SU-DHL-6 (cell line): ENCODE measurements around the gene SLC7A5.
"Not testable (repeated sequence)": the region's sequence is repeated elsewhere in the genome, so short reads cannot be mapped to it uniquely, and the experiment has no call there.

Source experiments
- H2AFZ ChIP-seq: fragments of 200-600 bp; sonication (generic); 2 replicates; pipeline ENCODE4 v1.6.1; 2014; ENCODE audit warnings: low read depth, mild to moderate bottlenecking, moderate library complexity, mixed read lengths, antibody characterized with exemption, low read length; ENCODE audit not compliant: severe bottlenecking
- H3F3A ChIP-seq: fragments of 200-600 bp; shearing (Covaris generic); 2 replicates; pipeline ENCODE4 v1.6.0; 2016; ENCODE audit warnings: antibody characterized with exemption, mild to moderate bottlenecking; ENCODE audit not compliant: insufficient read depth
- H3K27ac ChIP-seq: fragments of 200-600 bp; sonication (generic); 2 replicates; pipeline ENCODE4 v1.5.1; 2016; ENCODE audit warnings: low read depth, mild to moderate bottlenecking, low read length, moderate library complexity, mixed read lengths
- H3K27me3 ChIP-seq: fragments of 200-600 bp; sonication (generic), shearing (Covaris generic); 2 replicates; pipeline ENCODE4 v1.6.0; 2014; ENCODE audit warnings: mild to moderate bottlenecking, low read length
- H3K36me3 ChIP-seq: fragments of 200-600 bp; sonication (generic); 2 replicates; pipeline ENCODE4 v1.6.1; 2014; ENCODE audit warnings: mild to moderate bottlenecking, low read length, mixed read lengths
- H3K4me2 ChIP-seq: fragments of 300-600, 200-600 bp; shearing (Covaris generic), sonication (generic); 2 replicates; pipeline ENCODE4 v1.6.0; 2014; ENCODE audit warnings: low read length, low read depth, mild to moderate bottlenecking; ENCODE audit not compliant: poor library complexity, severe bottlenecking
- H3K4me3 ChIP-seq: fragments of 200-600 bp; sonication (generic); 2 replicates; pipeline ENCODE4 v1.5.1; 2014; ENCODE audit warnings: antibody characterized with exemption, low read length, mild to moderate bottlenecking, mixed read lengths; ENCODE audit not compliant: insufficient read depth, poor library complexity, severe bottlenecking
- H3K79me2 ChIP-seq: fragments of 200-600 bp; sonication (generic); 2 replicates; pipeline ENCODE4 v1.6.1; 2014; ENCODE audit warnings: mild to moderate bottlenecking, low read length, moderate library complexity; ENCODE audit not compliant: insufficient read depth
- H3K9ac ChIP-seq: fragments of 200-600 bp; sonication (generic); 2 replicates; pipeline ENCODE4 v1.7.0; 2014; ENCODE audit warnings: mild to moderate bottlenecking, low read length
- H3K9me2 ChIP-seq: fragments of 200-600 bp; sonication (generic); replicated peaks from 2 replicates; pipeline ENCODE4 v1.6.1; 2014; ENCODE audit warnings: low read length; ENCODE audit not compliant: insufficient read depth
- H3K9me3 ChIP-seq: fragments of 200-600 bp; sonication (generic); 2 replicates; pipeline ENCODE4 v1.6.1; 2014; ENCODE audit warnings: low read length, mixed read lengths; ENCODE audit not compliant: insufficient read depth
- H4K20me1 ChIP-seq: fragments of 200-600 bp; sonication (generic); 2 replicates; pipeline ENCODE4 v1.6.1; 2014; ENCODE audit warnings: low read depth, mild to moderate bottlenecking, antibody characterized with exemption, low read length, moderate library complexity, mixed read lengths
- EZH2phosphoT487 ChIP-seq: fragments of 200-600 bp; sonication (generic), shearing (Covaris generic); conservative IDR thresholded peaks from 2 replicates; pipeline ENCODE4 v1.6.1; 2018; ENCODE audit warnings: mild to moderate bottlenecking, antibody characterized with exemption, low read length, moderate library complexity, mixed read lengths
- TF ChIP-seq, protein P1 (sequence below): fragments of 200-600 bp; sonication (generic); IDR thresholded peaks from one replicate; pipeline ENCODE4 v1.5.1; 2017; ENCODE audit warnings: antibody characterized with exemption, mild to moderate bottlenecking, low read length, moderate library complexity; ENCODE audit not compliant: insufficient read depth, poor library complexity, severe bottlenecking

Gene SLC7A5

DNA sequence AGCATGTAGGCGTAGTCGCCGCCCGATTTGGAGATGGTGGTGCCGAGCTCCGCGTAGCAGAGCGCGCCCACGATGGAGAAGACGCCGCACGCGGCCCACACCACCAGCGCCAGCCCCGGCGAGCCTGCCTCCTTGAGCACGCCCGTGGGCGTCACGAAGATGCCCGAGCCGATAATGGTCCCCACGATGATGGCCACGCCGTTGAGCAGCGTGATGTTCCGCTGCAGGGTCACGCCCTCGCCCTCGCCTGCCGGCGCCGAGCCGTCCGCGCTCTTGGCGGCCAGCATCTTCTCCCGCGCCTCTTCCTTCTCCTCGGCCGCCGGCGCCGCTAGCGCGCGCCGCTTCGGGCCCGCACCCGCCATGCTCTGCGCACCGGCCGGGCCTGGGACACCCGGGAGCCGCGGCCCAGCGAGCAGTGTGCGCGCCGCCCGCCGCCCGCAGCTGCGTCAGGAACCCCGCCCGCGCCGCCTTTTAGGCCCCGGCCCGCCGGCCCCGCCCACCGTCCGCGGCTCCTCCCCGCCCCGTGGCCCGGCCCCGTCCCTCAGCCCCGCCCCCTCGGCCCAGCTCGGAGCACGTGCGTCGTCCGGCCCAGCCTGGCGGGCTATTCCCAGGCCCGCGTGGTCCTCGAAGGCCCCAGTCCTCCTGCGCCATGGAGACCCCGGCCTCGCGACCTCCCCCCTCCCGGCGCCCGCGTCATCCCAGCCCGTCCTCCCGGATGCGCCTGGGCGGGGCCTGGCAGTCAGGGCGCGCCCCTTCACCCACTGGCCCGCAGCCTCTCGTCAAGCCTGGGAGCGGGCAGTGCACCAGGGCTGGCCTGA lies at the start of gene SLC7A5:
Gene SLC7A5, minus strand, starts transcription at position 447 of the 818 bp plus-strand sequence. Its CDS starts 85 bp downstream, at position 362.
- H2AFZ ChIP-seq, H3K27me3 ChIP-seq, H3K9me3 ChIP-seq, H3K9me2 ChIP-seq, H3K36me3 ChIP-seq, H4K20me1 ChIP-seq: not testable (repeated sequence)
- Histone ChIP-seq H3K4me3 (peak within 1 kb of the TSS; percentile 92), H3F3A (peaks cover 10% of the 10 kb centered on the region; the same call in 1 of the 2 replicates), H3K4me2 (peak within 1 kb of the TSS; percentile 85), H3K9ac (peak within 1 kb of the TSS; percentile 70), H3K79me2 (peaks cover 48% of the 10 kb centered on the region), H3K27ac (peak within 1 kb of the TSS; percentile 80)

GRCh38 chr16:87918338-87918737 lies 49.0 kb upstream of the SLC7A5 start:
- Histone ChIP-seq H3K27me3 (no peaks in the 10 kb centered on the region), H3K27ac (no peak overlapping the region), H3K9ac (no peak overlapping the region), H3F3A (no peaks in the 10 kb centered on the region), H2AFZ (no peak overlapping the region), H3K9me2 (no peaks in the 10 kb centered on the region), H3K4me3 (no peak overlapping the region), H3K9me3 (no peaks in the 10 kb centered on the region), H4K20me1 (no peaks in the 10 kb centered on the region), H3K79me2 (no peaks in the 10 kb centered on the region), H3K4me2 (no peak overlapping the region), H3K36me3 (no peaks in the 10 kb centered on the region)
- TF ChIP-seq, protein P1, sequence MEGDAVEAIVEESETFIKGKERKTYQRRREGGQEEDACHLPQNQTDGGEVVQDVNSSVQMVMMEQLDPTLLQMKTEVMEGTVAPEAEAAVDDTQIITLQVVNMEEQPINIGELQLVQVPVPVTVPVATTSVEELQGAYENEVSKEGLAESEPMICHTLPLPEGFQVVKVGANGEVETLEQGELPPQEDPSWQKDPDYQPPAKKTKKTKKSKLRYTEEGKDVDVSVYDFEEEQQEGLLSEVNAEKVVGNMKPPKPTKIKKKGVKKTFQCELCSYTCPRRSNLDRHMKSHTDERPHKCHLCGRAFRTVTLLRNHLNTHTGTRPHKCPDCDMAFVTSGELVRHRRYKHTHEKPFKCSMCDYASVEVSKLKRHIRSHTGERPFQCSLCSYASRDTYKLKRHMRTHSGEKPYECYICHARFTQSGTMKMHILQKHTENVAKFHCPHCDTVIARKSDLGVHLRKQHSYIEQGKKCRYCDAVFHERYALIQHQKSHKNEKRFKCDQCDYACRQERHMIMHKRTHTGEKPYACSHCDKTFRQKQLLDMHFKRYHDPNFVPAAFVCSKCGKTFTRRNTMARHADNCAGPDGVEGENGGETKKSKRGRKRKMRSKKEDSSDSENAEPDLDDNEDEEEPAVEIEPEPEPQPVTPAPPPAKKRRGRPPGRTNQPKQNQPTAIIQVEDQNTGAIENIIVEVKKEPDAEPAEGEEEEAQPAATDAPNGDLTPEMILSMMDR: no peak
- no peak for TF ChIP-seq EZH2phosphoT487

- Histone ChIP-seq H3K27ac (no peak overlapping the region), H4K20me1 (no peaks in the 10 kb centered on the region), H3K9me2 (no peaks in the 10 kb centered on the region), H3K27me3 (no peaks in the 10 kb centered on the region), H3K4me2 (no peak overlapping the region), H3K36me3 (no peaks in the 10 kb centered on the region), H3K79me2 (no peaks in the 10 kb centered on the region), H2AFZ (no peak overlapping the region), H3F3A (no peaks in the 10 kb centered on the region), H3K4me3 (no peak overlapping the region), H3K9me3 (no peaks in the 10 kb centered on the region), H3K9ac (no peak overlapping the region)
- no peak for TF ChIP-seq EZH2phosphoT487
- TF ChIP-seq, protein P1: no peak
Measured at GRCh38 chr16:87917503-87917902, 48.2 kb upstream of the SLC7A5 start.

DNA sequence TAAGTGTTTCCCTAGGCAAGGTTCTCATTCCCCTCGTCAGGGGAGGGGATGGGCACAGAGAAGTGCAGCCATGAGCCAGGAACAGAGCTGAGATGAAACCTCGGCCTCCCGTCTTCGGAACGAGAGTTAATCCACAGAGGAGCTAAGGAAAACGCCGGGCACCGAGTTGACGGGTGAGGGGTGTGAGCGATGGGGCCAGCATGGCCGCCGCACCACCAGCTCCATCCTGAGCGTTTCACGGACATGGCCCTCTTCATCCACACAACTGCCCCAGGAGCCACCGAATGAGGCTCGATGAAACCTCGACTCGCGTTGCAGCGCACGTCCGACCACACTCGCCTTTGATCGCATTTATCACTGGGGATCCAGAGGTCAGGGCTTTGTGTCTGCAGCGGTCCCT lies 45.5 kb upstream of the SLC7A5 start:
- no peak for TF ChIP-seq EZH2phosphoT487
- TF ChIP-seq, protein P1: no peak
- Histone ChIP-seq H4K20me1 (no peaks in the 10 kb centered on the region), H3K9me2 (no peaks in the 10 kb centered on the region), H3K9ac (no peak overlapping the region), H3K9me3 (no peaks in the 10 kb centered on the region), H3K27me3 (no peaks in the 10 kb centered on the region), H2AFZ (no peak overlapping the region), H3K27ac (no peak overlapping the region), H3F3A (no peaks in the 10 kb centered on the region), H3K79me2 (no peaks in the 10 kb centered on the region), H3K4me3 (no peak overlapping the region), H3K36me3 (no peaks in the 10 kb centered on the region), H3K4me2 (no peak overlapping the region)

DNA sequence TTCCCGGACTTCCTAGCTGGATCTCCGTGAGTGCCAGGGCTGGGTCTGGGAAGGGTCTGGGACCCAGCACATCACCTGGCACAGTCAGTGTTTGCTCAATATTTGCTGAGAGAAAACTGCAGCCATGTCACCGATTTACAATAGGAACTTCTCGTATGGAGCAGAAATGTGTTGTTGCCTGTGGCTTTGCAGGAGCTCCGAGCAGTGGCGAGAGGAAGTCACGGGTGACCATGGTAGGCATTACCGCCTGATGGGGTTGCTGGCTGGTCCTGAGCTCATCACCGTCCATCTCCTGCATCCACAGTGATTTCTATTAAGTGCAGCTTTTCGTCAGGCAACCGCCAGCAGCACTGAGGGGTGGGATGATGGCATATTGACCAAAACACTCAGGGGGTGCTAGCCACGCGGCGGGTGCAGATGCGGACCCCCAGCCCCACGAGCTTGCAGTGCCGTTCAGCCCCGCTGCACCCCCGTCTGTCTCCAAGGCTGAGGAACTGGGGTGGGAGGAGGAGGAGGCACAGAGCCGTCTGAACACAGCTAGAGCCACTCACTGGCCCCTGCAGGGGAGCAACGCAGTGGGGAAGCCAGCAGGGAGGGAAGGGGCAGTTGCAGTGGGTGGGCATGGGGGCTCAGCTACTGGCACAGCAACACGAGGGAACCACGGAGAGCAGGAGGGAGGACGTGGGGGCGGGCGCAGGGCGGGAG lies 44.9 kb upstream of the SLC7A5 start:
- H3K4me3 ChIP-seq, H3K36me3 ChIP-seq, H3K27me3 ChIP-seq, H3K9me3 ChIP-seq, H3K4me2 ChIP-seq, H3F3A ChIP-seq, H4K20me1 ChIP-seq, H3K9me2 ChIP-seq, H3K27ac ChIP-seq, H2AFZ ChIP-seq, H3K79me2 ChIP-seq, H3K9ac ChIP-seq: not testable (repeated sequence)
